SK-N-SH (cell line): ENCODE measurements around the gene DGCR8. TPM values are rescaled to one million over a fixed set of nuclear protein-coding genes. Genes with fewer than 3 reads are reported as not detected.

Source experiments
- CTCF ChIA-PET: fragments of 300-600, 350-600 bp; formaldehyde crosslinking; extraction: SDS; loops from one replicate; lab custom pipeline; 2021; lab: Yijun Ruan, JAX
- POLR2A ChIA-PET: fragments of 350-600 bp; sonication (Branson Sonifier 250); formaldehyde crosslinking; extraction: SDS; loops from one replicate; lab custom pipeline; 2020; ENCODE audit warnings: antibody characterized with exemption, inconsistent platforms; lab: Yijun Ruan, JAX
- DNase-seq: peaks from one replicate; pipeline ENCODE4 v3.0.0; 2012
- H2AFZ ChIP-seq: fragments of 200-600 bp; sonication (generic); 2 replicates; pipeline ENCODE4 v1.8.1; 2016; ENCODE audit warnings: antibody characterized with exemption, mild to moderate bottlenecking, low read depth
- H3F3A ChIP-seq: fragments of 200-600 bp; sonication (generic); replicated peaks from 2 replicates; pipeline ENCODE3; 2016; ENCODE audit warnings: antibody characterized with exemption, mild to moderate bottlenecking; ENCODE audit not compliant: insufficient read depth
- H3K27ac ChIP-seq, 2 experiments: fragments of 200-500 bp in 1 of 2; fragments of 200-600 bp in 1 of 2; sonication (Bioruptor generic) in 1 of 2; sonication (generic), shearing (Covaris generic) in 1 of 2; 2 replicates each; pipeline versions ENCODE4 v1.5.1 to v1.6.1; 2014 to 2016; ENCODE audit warnings: low read depth in 2 of 2, inconsistent platforms in 1 of 2, low read length in 1 of 2, mild to moderate bottlenecking in 1 of 2, mixed read lengths in 1 of 2
- H3K27me3 ChIP-seq: fragments of 200-600 bp; sonication (generic), shearing (Covaris generic); 2 replicates; pipeline ENCODE4 v1.6.1; 2016; ENCODE audit warnings: mixed run types; ENCODE audit not compliant: insufficient read depth
- H3K36me3 ChIP-seq, 2 experiments: fragments of 200-500 bp in 1 of 2; fragments of 200-600 bp in 1 of 2; sonication (Bioruptor generic) in 1 of 2; sonication (generic) in 1 of 2; replicated peaks in 1 of 2; 2 replicates each; pipeline versions ENCODE3 to v1.5.1; 2014 to 2016; ENCODE audit warnings: low read length in 1 of 2, mild to moderate bottlenecking in 1 of 2; ENCODE audit not compliant: insufficient read depth in 2 of 2, control insufficient read depth in 1 of 2
- H3K4me1 ChIP-seq, 2 experiments: fragments of 200-500 bp in 1 of 2; fragments of 200-600 bp in 1 of 2; sonication (Bioruptor generic) in 1 of 2; sonication (generic), shearing (Covaris generic) in 1 of 2; 2 replicates each; pipeline versions ENCODE4 v1.5.1 to v1.6.1; 2014 to 2016; ENCODE audit warnings: low read depth in 1 of 2, low read length in 1 of 2, mixed run types in 1 of 2; ENCODE audit not compliant: insufficient read depth in 2 of 2, control insufficient read depth in 1 of 2
- H3K4me2 ChIP-seq: fragments of 200-600 bp; sonication (generic), shearing (Covaris generic); 2 replicates; pipeline ENCODE4 v1.6.1; 2017; ENCODE audit warnings: mixed run types
- H3K4me3 ChIP-seq, 2 experiments: fragments of 200-500 bp in 1 of 2; fragments of 200-600 bp in 1 of 2; sonication (Bioruptor generic) in 1 of 2; sonication (generic), shearing (Covaris generic) in 1 of 2; 2 replicates each; pipeline versions ENCODE4 v1.5.1 to v1.8.1; 2014 to 2016; ENCODE audit warnings: low read depth in 2 of 2, inconsistent platforms in 1 of 2, low read length in 1 of 2, mild to moderate bottlenecking in 1 of 2, mixed read lengths in 1 of 2, moderate library complexity in 1 of 2
- H3K79me2 ChIP-seq: fragments of 200-600 bp; sonication (generic); 2 replicates; pipeline ENCODE4 v1.8.1; 2017; ENCODE audit warnings: mild to moderate bottlenecking; ENCODE audit not compliant: insufficient read depth
- H3K9ac ChIP-seq: fragments of 200-600 bp; sonication (generic); 2 replicates; pipeline ENCODE4 v1.6.1; 2017; ENCODE audit warnings: mixed run types
- H3K9me2 ChIP-seq: fragments of 200-600 bp; sonication (generic); 2 replicates; pipeline ENCODE4 v1.6.1; 2017; ENCODE audit warnings: mixed run types
- H3K9me3 ChIP-seq: fragments of 200-600 bp; sonication (generic); 2 replicates; pipeline ENCODE4 v1.6.1; 2017; ENCODE audit warnings: mixed run types, mild to moderate bottlenecking, moderate library complexity
- H4K20me1 ChIP-seq: fragments of 200-600 bp; sonication (generic); 2 replicates; pipeline ENCODE4 v1.6.1; 2017; ENCODE audit warnings: mild to moderate bottlenecking, mixed run types; ENCODE audit not compliant: insufficient read depth
- EP300 ChIP-seq, 2 experiments: IDR thresholded peaks; 2 replicates each; pipeline versions ENCODE4 v1.4.0 to v1.6.1; 2012; ENCODE audit warnings: borderline replicate concordance in 1 of 2, low read depth in 1 of 2, low read length in 1 of 2
- EZH2phosphoT487 ChIP-seq: fragments of 200-600 bp; sonication (generic); IDR thresholded peaks from 2 replicates; pipeline ENCODE4 v1.6.1; 2017; ENCODE audit warnings: low read depth, mixed run types, mild to moderate bottlenecking, antibody characterized with exemption, moderate library complexity, borderline replicate concordance
- GABPA ChIP-seq: IDR thresholded peaks from 2 replicates; pipeline ENCODE4 v1.4.0; 2012; ENCODE audit warnings: low read depth, mild to moderate bottlenecking
- GATA2 ChIP-seq: sonication (generic); formaldehyde crosslinking; IDR thresholded peaks from 2 replicates; pipeline ENCODE4 v1.5.0; 2020; ENCODE audit warnings: mild to moderate bottlenecking, missing genetic modification reagents
- JUND ChIP-seq: IDR thresholded peaks from 2 replicates; pipeline ENCODE4 v1.4.0; 2012
- MXI1 ChIP-seq: IDR thresholded peaks from 2 replicates; pipeline ENCODE4 v1.6.1; 2012; ENCODE audit warnings: mild to moderate bottlenecking, low read depth, low read length, improper control_type of control experiment
- NFIC ChIP-seq: IDR thresholded peaks from 2 replicates; pipeline ENCODE4 v1.4.0; 2012; ENCODE audit warnings: borderline replicate concordance
- POLR2AphosphoS5 ChIP-seq: IDR thresholded peaks from 2 replicates; pipeline ENCODE4 v1.6.1; 2012; ENCODE audit warnings: low read depth, low read length
- RAD21 ChIP-seq: IDR thresholded peaks from 2 replicates; pipeline ENCODE4 v1.6.1; 2012; ENCODE audit warnings: mild to moderate bottlenecking, low read length
- TEAD4 ChIP-seq: IDR thresholded peaks from 2 replicates; pipeline ENCODE4 v1.4.0; 2012; ENCODE audit warnings: mild to moderate bottlenecking, borderline replicate concordance; ENCODE audit not compliant: insufficient read depth
- YY1 ChIP-seq: IDR thresholded peaks from 2 replicates; pipeline ENCODE4 v1.4.0; 2012; ENCODE audit warnings: low read depth, mild to moderate bottlenecking
- WGBS: methylation state at CpG from one replicate; pipeline ENCODE4 v1.1.6; 2017; ENCODE audit warnings: low lambda C conversion rate; 5-methylcytosine and 5-hydroxymethylcytosine counted together
- polyA plus RNA-seq, 3 experiments: library from polyadenylated mRNA; depleted of rRNA; stranded (reverse); fragments of >200 nt; gene quantifications; 2 replicates each; pipeline ENCODE4 v1.2.3, GENCODE V29; 2012
- TF ChIP-seq, protein P1 (sequence below): fragments of 200-600 bp; sonication (generic); IDR thresholded peaks from 2 replicates; pipeline ENCODE4 v1.6.1; 2017; ENCODE audit warnings: antibody characterized with exemption, mild to moderate bottlenecking, moderate library complexity
- TF ChIP-seq, protein P2 (sequence below): fragments of 150-350 bp; IDR thresholded peaks from 2 replicates; pipeline ENCODE4 v1.6.1; 2017; ENCODE audit warnings: antibody characterized with exemption, low read length, low read depth, borderline replicate concordance
- TF ChIP-seq, protein P3 (sequence below): IDR thresholded peaks from 2 replicates; pipeline ENCODE4 v1.4.0; 2012; ENCODE audit warnings: low read depth
- TF ChIP-seq, protein P4 (sequence below): IDR thresholded peaks from 2 replicates; pipeline ENCODE4 v1.6.1; 2012; ENCODE audit warnings: mild to moderate bottlenecking, low read depth, low read length, moderate library complexity

DGCR8 gene
- polyA plus RNA-seq, 1 of the 3 experiments (the other 2 are of a cell fraction): 26.5 TPM

DNA sequence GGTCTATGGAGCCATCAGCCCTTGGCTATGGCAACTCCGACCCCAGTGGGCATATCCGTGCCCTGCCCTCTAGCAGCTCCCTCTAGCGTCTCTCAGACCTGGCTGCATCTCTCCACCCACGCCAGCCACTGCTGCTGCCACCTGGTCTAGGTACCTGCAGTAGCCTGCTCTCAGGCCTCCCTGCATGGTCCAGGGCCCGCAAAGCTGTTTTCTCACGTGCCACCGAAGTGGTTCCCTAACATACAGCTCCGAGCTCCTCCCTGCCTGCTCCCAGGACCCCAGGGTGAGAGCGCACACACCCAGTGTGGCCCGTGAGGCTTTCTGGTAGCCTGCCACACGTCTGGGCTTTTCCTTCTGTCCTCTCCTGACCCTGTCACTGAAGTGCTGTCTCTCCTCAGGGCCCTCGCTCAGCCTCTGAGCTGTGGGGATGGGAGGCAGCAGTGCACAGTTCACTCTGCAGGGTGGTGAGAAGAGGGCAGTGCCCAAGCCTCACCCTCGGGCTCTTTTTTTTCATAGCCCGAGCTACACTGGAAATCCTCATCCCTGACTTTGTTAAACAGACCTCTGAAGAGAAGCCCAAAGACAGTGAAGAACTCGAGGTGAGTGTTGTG, 14.3 kb downstream of the DGCR8 start (continued):
- TF ChIP-seq, protein P1, sequence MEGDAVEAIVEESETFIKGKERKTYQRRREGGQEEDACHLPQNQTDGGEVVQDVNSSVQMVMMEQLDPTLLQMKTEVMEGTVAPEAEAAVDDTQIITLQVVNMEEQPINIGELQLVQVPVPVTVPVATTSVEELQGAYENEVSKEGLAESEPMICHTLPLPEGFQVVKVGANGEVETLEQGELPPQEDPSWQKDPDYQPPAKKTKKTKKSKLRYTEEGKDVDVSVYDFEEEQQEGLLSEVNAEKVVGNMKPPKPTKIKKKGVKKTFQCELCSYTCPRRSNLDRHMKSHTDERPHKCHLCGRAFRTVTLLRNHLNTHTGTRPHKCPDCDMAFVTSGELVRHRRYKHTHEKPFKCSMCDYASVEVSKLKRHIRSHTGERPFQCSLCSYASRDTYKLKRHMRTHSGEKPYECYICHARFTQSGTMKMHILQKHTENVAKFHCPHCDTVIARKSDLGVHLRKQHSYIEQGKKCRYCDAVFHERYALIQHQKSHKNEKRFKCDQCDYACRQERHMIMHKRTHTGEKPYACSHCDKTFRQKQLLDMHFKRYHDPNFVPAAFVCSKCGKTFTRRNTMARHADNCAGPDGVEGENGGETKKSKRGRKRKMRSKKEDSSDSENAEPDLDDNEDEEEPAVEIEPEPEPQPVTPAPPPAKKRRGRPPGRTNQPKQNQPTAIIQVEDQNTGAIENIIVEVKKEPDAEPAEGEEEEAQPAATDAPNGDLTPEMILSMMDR: no peak
- no peak for TF ChIP-seq EZH2phosphoT487
- TF ChIP-seq GATA2 (CRISPR knock-in tag): no peak
- TF ChIP-seq, all 33 proteins: peak for 0

DNA sequence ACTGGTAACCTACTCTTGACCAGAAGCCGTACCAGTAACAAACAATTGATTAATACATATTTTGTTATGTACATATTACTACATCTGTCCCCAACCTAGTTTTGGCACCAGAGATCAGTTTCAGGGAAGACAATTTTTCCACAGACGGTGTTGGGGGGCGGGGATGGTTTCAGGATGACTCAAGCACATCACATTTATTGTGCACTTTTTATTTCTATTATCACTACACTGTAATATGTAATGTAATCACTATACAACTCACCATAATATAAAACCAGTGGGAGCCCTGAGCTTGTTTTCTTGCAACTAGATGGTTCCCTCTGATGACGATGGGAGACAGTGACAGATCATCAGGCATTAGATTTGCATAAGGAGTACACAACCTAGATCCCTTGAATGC, 15.5 kb downstream of the DGCR8 start:
- ChIA-PET CTCF (interaction anchor here (1.5 to 2.0 kb wide), 3 partner anchors 14 to 16 kb away, joined by 4 to 7 read pairs (median 5); no protein-coding TSS in a partner anchor), POLR2A (no interaction called here)
- Histone ChIP-seq H3K9ac (no peak overlapping the region), H3K9me3 (no peaks in the 10 kb centered on the region), H3F3A (peaks cover 14% of the 10 kb centered on the region), H3K4me2 (no peak overlapping the region), H3K79me2 (peaks cover 79% of the 10 kb centered on the region), H4K20me1 (no peaks in the 10 kb centered on the region; the same call in 1 of the 2 replicates), H2AFZ (no peak overlapping the region), H3K27me3 (no peaks in the 10 kb centered on the region)
- DNase-seq: no peak
- WGBS: 96% methylated on average over 4 of the region's 4 CpGs
- TF ChIP-seq EP300 (IDR thresholded peaks at IDR 0.05; ENCODE audit: borderline replicate concordance in 1 of 2, low read depth in 1 of 2, low read length in 1 of 2): no peak
- TF ChIP-seq, protein P2, sequence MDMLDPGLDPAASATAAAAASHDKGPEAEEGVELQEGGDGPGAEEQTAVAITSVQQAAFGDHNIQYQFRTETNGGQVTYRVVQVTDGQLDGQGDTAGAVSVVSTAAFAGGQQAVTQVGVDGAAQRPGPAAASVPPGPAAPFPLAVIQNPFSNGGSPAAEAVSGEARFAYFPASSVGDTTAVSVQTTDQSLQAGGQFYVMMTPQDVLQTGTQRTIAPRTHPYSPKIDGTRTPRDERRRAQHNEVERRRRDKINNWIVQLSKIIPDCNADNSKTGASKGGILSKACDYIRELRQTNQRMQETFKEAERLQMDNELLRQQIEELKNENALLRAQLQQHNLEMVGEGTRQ: no peak
- TF ChIP-seq POLR2AphosphoS5: no peak
- no peak for TF ChIP-seq GABPA
- TF ChIP-seq TEAD4: no peak
- TF ChIP-seq, protein P3, sequence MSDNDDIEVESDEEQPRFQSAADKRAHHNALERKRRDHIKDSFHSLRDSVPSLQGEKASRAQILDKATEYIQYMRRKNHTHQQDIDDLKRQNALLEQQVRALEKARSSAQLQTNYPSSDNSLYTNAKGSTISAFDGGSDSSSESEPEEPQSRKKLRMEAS: no peak
- TF ChIP-seq NFIC: no peak
- no peak for TF ChIP-seq JUND
- TF ChIP-seq, protein P4, sequence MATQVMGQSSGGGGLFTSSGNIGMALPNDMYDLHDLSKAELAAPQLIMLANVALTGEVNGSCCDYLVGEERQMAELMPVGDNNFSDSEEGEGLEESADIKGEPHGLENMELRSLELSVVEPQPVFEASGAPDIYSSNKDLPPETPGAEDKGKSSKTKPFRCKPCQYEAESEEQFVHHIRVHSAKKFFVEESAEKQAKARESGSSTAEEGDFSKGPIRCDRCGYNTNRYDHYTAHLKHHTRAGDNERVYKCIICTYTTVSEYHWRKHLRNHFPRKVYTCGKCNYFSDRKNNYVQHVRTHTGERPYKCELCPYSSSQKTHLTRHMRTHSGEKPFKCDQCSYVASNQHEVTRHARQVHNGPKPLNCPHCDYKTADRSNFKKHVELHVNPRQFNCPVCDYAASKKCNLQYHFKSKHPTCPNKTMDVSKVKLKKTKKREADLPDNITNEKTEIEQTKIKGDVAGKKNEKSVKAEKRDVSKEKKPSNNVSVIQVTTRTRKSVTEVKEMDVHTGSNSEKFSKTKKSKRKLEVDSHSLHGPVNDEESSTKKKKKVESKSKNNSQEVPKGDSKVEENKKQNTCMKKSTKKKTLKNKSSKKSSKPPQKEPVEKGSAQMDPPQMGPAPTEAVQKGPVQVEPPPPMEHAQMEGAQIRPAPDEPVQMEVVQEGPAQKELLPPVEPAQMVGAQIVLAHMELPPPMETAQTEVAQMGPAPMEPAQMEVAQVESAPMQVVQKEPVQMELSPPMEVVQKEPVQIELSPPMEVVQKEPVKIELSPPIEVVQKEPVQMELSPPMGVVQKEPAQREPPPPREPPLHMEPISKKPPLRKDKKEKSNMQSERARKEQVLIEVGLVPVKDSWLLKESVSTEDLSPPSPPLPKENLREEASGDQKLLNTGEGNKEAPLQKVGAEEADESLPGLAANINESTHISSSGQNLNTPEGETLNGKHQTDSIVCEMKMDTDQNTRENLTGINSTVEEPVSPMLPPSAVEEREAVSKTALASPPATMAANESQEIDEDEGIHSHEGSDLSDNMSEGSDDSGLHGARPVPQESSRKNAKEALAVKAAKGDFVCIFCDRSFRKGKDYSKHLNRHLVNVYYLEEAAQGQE: no peak
- no peak for TF ChIP-seq RAD21
- no peak for TF ChIP-seq MXI1
- TF ChIP-seq YY1: no peak
- TF ChIP-seq, all 33 proteins: peak for 0
- Histone ChIP-seq H3K27ac (no peak overlapping the region), H3K4me3 (no peak overlapping the region), H3K36me3 (peaks cover 78 to 82% of the 10 kb centered on the region in 2 experiments), H3K4me1 (no peaks in the 10 kb centered on the region), H3K9me2 (no peaks in the 10 kb centered on the region)
